ENCODE data around the gene COL17A1. TPM values are rescaled to one million over a fixed set of nuclear protein-coding genes. Genes with fewer than 3 reads are reported as not detected.

The COL17A1 gene
- total RNA-seq, 4 donors from 2014 or later: 0.12 to 10.7 (median 0.68) TPM

DNA sequence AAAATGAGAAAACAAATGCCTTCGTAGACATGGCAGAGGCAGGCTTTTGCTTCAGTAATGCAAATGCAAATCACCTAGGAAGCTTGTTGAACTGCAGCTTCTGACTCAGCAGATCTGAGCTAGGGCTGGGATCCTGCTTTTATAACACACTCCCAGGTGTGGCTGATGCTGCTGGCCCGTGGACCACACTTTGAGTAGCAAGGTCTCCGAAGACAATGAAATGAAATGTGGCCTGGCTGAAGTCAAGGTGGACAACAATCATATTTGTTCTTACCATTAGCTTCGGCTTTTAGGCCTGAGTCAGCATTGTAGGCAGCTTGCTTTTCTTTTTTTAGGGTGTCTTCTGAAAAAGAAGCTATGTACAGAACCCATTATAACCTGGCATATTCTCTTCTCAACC is 26.3 kb downstream of the COL17A1 start:
- Histone ChIP-seq H3K4me3 (no peak overlapping the region), H3K27me3 (peaks cover 3% of the 10 kb centered on the region), H3K4me1 (no peaks in the 10 kb centered on the region), H3K36me3 (no peaks in the 10 kb centered on the region), H3K27ac (no peak overlapping the region), H3K9me3 (no peaks in the 10 kb centered on the region)
- WGBS, 2 donors (ENCODE audit: low coverage in 1 of 2): 63 to 80% methylated on average over 3 to 4 of the region's 4 CpGs
- ATAC-seq: no peak
- no peak for TF ChIP-seq EP300 (IDR thresholded peaks at IDR 0.05)
- TF ChIP-seq, protein P1, sequence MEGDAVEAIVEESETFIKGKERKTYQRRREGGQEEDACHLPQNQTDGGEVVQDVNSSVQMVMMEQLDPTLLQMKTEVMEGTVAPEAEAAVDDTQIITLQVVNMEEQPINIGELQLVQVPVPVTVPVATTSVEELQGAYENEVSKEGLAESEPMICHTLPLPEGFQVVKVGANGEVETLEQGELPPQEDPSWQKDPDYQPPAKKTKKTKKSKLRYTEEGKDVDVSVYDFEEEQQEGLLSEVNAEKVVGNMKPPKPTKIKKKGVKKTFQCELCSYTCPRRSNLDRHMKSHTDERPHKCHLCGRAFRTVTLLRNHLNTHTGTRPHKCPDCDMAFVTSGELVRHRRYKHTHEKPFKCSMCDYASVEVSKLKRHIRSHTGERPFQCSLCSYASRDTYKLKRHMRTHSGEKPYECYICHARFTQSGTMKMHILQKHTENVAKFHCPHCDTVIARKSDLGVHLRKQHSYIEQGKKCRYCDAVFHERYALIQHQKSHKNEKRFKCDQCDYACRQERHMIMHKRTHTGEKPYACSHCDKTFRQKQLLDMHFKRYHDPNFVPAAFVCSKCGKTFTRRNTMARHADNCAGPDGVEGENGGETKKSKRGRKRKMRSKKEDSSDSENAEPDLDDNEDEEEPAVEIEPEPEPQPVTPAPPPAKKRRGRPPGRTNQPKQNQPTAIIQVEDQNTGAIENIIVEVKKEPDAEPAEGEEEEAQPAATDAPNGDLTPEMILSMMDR (IDR thresholded peaks at IDR 0.05): no peak
- no peak for TF ChIP-seq POLR2A (IDR thresholded peaks at IDR 0.05)
- TF ChIP-seq POLR2AphosphoS5 (IDR thresholded peaks at IDR 0.05): no peak

DNA sequence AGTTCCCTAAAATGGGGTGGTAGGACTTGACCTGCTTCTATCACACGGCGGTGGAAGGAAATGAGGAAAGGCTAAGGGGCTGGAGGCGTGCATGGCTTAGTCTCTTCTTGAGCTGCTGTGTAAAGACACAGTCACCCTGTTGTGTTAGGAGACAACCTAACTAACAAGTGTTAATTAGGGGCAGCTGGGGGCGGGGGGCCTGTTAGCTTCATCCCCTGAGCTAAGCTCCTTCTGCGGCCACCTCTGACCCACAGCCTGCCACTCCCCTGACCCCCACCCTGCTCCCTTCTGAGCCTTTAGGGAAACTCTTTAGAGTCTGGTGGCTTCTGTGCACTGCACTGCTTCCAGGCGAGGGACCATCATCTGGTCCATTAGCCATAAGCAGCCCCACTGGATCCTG is 28.0 kb downstream of the COL17A1 start:
- Histone ChIP-seq H3K27me3 (no peaks in the 10 kb centered on the region), H3K4me3 (no peak overlapping the region), H3K4me1 (no peaks in the 10 kb centered on the region), H3K9me3 (no peaks in the 10 kb centered on the region), H3K27ac (no peak overlapping the region), H3K36me3 (no peaks in the 10 kb centered on the region)
- WGBS, 2 donors (ENCODE audit: low coverage in 1 of 2): 51% methylated on average over 4 of the region's 6 CpGs; no CpG with 5 or more reads in 1 of the 2 donors
- TF ChIP-seq POLR2AphosphoS5 (IDR thresholded peaks at IDR 0.05) (no peak), POLR2A (IDR thresholded peaks at IDR 0.05) (no peak), EP300 (IDR thresholded peaks at IDR 0.05) (no peak)
- TF ChIP-seq, protein P1 (IDR thresholded peaks at IDR 0.05): no peak
- ATAC-seq: no peak

DNA sequence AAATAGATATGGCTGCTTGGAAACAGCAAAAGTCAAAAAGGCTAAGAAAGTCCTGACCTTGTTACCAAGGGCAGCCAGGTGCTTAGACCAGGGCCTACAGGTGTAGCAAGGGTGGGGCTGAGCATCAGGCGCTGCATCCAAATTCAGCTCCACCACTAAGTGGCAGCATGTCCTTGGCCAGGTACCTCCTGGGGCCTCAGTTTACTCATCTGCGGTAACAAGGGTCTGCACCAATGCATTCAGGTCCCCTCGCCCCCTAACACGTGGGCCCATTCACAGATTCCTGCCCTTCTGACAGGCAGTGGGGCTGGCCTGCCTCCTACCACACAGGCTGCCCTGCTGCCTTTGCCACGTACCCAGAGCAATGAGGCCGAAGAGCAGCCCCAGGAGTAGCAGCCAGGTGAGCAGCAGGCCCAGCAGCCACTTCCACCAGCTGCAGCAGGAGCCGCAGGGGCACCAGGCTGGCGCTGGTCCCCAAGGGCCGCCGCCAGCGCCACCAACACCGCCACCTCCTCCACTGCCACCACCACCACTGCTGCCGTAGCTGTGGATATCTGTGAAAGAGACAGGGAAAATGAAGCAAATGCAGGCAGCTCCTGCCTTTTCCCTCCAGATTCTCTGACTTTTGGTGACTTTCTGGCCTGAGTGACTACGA is 28.9 kb downstream of the COL17A1 start:
- no peak for ATAC-seq
- TF ChIP-seq, protein P1 (IDR thresholded peaks at IDR 0.05): no peak
- no peak for TF ChIP-seq POLR2A (IDR thresholded peaks at IDR 0.05)
- TF ChIP-seq POLR2AphosphoS5 (IDR thresholded peaks at IDR 0.05): no peak
- TF ChIP-seq EP300 (IDR thresholded peaks at IDR 0.05): no peak
- Histone ChIP-seq H3K36me3 (no peaks in the 10 kb centered on the region), H3K4me3 (no peak overlapping the region), H3K9me3 (no peaks in the 10 kb centered on the region), H3K4me1 (no peaks in the 10 kb centered on the region), H3K27ac (no peak overlapping the region), H3K27me3 (no peaks in the 10 kb centered on the region)
- WGBS, 2 donors (ENCODE audit: low coverage in 1 of 2): 50 to 100% methylated on average over 1 to 2 of the region's 14 CpGs

DNA sequence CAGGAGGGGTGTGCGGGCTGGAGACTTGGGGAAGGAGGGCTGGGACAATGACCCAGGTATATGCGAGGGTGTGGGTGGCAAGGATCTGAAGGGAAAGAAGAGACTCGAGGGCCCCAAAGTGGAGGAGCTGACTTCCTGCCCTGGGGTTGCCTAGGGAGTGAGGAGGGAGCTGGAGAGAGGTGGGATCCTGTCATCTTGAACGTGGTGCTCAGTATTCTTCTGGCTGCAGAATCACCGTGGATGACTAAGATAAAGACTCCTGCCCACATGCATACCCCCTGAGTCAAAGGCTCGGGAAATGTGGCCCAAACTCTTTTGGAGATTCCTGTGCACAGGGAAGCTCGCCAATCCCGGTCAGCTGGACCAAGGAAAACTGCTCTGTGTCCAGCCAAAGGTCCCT is 31.2 kb downstream of the COL17A1 start:
- Histone ChIP-seq H3K4me1 (no peaks in the 10 kb centered on the region), H3K36me3 (no peaks in the 10 kb centered on the region), H3K4me3 (no peak overlapping the region), H3K9me3 (no peaks in the 10 kb centered on the region), H3K27me3 (no peaks in the 10 kb centered on the region), H3K27ac (no peak overlapping the region)
- WGBS, 2 donors (ENCODE audit: low coverage in 1 of 2): 49 to 53% methylated on average over 5 of the region's 8 CpGs
- no peak for ATAC-seq
- TF ChIP-seq POLR2A (IDR thresholded peaks at IDR 0.05) (no peak), EP300 (IDR thresholded peaks at IDR 0.05) (no peak)

DNA sequence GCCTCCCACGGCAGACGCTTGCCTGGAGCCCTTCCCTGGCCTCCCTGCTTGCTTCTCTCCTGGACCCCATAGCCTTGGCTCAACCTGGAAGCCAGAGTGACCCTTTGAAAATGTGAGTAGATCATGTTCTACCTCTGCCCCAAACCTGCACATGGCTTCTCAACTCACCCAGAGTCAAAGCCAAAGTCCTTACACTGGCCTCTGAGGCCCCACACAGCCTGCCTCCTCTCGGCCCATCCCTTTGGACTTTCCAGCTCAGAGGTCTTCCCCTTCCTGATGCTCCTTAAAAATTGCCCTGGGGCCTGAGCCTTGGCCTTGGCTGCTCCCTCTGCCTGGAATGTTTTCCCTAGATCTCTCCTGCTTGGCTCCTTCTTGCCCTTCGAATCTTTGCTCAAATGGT is 32.5 kb downstream of the COL17A1 start:
- Histone ChIP-seq H3K4me3 (no peak overlapping the region), H3K9me3 (no peaks in the 10 kb centered on the region), H3K27me3 (no peaks in the 10 kb centered on the region), H3K4me1 (no peaks in the 10 kb centered on the region), H3K36me3 (no peaks in the 10 kb centered on the region), H3K27ac (no peak overlapping the region)
- TF ChIP-seq POLR2A (IDR thresholded peaks at IDR 0.05): no peak
- TF ChIP-seq, protein P1 (IDR thresholded peaks at IDR 0.05): no peak
- TF ChIP-seq POLR2AphosphoS5 (IDR thresholded peaks at IDR 0.05): no peak
- TF ChIP-seq EP300 (IDR thresholded peaks at IDR 0.05): no peak
- WGBS, 2 donors (ENCODE audit: low coverage in 1 of 2): 97 to 100% methylated on average over 1 to 4 of the region's 4 CpGs
- ATAC-seq: no peak
